HS-27A (cell line): ENCODE measurements around the gene KCNE1.

Experiments
- DNase-seq: peaks from one replicate; pipeline ENCODE4 v3.0.0-alpha.2; 2012; ENCODE audit warnings: low read depth, missing footprints

KCNE1 gene

DNA sequence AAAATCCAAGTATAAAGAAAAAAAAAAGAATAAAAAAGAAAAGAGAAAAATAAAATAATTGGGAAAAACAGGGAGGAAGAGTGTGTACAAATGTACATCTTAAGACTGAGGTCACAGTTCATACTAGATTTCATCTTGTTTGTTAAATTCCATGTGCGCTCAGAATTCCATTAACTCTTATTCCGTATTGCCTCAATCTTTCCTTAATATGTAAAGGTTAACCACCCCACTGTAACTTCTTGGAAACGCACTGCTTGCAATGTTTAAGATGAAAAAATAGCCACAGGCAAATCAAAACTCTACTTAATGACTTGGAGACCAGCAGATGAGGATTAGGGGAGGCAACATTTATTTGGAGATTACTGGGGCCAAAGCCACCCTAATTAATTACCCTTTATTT, 23.9 kb upstream of the KCNE1 start:
- DNase-seq, result no peak

DNA sequence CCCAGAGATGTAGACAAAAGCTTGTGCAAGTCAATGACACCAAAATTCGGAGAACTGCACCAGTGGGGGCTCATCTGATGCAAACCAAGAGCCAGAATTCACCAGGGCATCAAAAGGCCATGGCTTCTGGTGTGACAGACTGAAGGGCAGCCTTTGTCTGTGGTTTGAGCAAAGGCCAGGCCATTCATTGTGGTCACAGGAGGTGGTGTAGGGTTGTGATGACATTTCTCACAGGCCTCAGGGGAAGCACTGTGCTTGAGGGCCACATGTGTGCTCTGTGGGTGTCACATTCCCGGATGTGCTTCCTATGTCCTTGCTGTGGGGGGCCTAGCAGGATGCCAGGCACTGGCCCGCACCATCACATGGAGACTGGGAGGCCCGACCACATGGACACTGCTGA, 22.5 kb upstream of the KCNE1 start:
- DNase-seq, result no peak

DNA sequence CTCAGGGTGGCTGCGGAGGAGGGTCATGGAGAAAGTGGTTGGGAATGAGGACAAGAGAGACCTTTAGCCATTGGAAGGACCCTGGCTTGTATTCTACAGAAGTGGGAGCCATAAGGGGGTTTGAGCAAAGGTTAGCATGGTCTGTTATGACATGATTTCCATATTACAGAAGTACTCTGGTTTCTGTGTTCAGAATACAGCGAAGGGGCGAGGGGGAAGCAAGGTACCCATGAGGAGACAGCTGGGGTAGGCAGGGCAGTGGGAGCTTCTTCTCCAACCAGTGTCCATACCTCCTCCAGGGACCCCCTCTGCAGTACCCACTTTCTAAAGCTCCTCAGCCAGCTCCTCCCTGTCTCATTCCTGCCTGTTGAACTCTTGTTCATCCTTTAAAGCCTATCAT, 21.9 kb upstream of the KCNE1 start:
- DNase-seq, result no peak

- DNase-seq, result no peak
Measured at GRCh38 chr21:34531399-34531798, 19.4 kb upstream of the KCNE1 start.

- DNase-seq, result no peak
Measured at GRCh38 chr21:34530261-34530660, 18.3 kb upstream of the KCNE1 start.

GRCh38 chr21:34528131-34528561, 16.1 kb upstream of the KCNE1 start:
- no peak for DNase-seq

DNA sequence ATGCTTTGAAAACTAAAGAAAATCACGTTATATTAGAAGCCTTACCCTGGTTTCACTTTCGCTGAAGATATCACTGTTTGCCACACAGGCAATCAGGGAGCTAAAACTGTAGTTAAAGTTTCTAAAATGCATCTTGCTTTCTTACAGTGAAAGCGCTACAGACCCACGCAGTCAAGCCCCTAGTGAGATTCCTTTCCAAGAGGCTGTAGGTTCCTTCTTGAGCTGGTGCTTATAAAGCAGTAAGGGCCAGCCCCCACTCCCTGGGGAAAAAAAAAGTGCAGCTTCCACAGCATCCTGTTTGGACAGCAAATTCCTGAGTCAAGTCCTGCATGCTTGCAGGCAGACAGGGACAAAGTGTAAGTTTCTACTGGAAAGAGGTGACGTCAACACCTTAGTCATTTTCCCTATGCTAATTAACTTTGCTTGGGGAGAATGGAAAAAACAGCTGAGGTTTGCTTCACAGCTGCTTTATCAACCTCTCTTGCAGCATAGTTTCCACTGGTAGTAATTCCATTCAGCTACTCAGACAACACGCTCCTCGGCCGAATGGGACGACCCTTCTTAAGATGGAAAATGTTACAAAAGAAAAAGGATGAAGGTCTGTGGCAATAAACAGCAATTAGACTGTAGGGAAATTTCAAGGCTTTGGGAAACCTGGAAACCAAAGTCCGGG, 14.7 kb upstream of the KCNE1 start:
- DNase-seq, result peak; percentile 77

DNA sequence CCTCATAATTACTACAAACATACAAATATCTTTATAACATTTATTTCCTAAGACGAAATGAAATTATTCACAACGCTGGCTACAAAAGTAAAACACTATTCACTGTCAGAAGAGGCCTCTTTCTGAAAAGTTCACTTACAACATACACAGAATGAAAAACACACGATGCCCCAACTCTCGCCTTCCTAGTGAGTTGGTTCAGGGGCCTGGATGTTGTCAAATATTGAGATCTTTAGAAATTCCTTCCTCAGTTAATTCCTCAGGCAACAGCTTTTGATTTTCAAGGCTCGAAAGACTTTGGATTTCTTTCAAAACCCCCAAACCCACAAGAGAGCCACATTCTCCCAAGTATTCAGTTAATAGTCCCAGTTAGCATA, 14.2 kb upstream of the KCNE1 start:
- no peak for DNase-seq

DNA sequence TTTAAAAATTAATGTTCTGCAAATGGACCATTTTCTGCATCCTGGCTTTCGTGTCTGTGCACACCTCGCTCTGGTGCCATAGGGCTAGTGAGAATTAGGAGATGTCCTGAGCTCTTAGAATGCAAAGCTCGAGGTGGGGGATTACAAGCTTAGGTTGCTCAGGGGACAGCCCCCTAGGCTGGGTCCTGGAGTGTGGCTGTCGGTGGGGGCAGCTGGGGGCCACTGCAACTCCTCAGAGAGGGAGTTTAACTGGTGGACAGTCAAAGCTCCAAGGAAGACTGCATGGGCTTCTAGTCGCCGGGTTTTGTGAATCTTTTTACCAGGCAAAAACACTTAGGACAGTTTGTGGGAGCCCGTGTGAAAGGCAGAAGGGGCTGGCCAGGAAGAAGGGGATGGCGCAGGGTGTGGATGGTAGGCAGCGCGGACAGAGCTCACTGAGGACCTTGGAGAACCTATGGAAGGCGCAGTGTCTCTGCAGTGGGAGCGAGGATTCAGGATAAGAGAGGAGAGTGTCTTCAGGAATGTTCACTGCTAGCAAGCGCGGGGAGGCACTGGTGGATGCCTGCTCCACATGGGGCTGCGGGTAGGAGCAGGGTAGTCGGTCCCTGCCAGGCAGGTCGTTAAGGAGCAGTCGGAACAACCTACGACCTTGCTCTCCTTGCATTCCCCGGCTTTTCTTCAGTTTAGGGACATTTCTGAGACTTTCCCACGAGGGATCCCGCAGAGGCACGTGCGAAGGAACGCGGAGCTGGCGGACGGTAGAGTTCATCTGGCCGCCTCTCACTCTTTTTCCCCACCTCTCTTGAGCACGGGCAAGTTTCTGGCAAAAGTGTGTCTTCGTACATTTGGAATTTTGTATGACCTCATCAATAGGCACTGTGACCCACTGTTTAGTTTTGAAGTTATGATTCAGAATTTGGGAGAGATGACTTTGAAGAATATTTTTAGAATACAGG, 12.9 kb upstream of the KCNE1 start:
- no peak for DNase-seq

DNA sequence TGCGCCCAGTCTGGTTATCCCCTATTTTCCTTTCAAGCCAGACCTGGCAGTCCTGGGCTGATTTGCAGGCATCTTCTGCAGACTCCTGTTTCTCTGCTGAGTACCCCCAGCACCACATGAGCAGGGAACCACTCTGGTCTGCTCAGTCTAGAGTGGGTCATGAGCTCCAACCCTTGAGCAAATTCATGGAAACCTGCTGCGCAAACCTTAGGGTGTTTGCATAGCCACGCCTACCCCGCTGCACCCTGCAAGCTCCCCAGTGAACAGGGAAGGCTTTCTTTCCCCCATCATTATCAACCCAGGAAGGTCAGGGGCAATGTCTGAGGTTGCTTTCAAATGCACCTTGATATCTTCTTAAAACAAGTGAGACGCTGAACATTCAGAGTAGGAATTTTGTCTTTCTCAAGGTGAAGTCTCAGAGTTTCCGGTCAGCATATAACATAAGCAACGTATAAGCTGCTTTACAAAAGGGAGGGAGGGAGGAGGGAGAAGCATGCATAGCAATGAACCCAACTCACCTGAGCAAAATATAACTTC, 11.1 kb upstream of the KCNE1 start:
- DNase-seq, result no peak

GRCh38 chr21:34522284-34522683, 10.3 kb upstream of the KCNE1 start:
- DNase-seq, result no peak

DNA sequence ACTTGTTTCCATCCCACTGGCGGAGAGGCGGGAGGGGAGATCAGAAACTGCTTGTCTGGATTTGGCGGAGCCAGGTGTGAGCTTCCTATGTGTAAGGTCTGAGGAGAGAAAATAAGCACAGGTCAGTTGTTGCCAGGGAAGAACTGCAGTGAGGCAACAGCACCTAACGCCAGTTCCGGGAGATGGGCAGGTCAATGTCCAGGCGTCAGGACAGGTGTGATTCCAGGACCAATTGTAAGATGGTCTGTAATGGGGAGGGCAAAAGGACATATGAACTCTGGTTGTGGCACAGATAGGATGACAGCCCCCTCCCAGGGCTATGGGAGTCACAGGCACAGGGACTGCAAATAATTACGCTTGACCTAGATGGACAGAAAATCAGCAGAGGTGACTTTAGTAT, 9.6 kb upstream of the KCNE1 start:
- DNase-seq, result no peak

DNA sequence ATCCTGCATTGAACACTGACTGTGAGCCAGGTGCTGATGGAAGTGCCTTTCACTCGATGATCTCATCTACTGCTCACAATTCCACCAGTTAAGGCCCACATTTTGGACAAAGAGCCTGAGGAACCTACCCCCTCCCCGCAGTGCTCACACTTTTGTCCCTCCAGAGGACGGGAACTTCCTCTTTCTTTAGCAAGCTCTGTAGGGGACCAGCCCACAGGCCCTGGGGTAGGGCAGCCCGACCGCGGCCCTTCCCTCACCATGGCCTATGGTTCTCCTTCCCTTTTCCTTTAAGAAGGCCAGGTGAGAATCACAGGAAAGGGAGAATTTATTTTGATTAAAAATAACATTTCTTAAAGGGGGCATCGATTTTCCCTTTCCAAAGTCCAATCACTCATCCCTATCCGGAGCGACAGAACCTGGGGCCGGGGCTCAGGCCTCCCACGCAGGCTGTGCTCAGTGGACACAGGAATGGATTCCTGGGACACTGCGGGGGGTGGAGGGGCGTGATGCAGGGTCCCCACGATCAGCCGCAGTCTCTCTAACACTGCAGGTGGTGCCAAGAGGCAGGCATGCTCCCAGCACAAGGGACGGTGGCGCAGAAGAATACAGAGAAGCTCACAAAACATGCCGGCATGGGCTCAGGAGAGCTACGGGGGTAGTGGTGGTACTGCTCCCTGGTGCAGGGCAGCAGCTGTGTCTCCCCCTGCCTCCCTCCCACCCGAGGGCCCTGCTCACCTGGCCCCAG, 8.9 kb upstream of the KCNE1 start:
- no peak for DNase-seq

DNA sequence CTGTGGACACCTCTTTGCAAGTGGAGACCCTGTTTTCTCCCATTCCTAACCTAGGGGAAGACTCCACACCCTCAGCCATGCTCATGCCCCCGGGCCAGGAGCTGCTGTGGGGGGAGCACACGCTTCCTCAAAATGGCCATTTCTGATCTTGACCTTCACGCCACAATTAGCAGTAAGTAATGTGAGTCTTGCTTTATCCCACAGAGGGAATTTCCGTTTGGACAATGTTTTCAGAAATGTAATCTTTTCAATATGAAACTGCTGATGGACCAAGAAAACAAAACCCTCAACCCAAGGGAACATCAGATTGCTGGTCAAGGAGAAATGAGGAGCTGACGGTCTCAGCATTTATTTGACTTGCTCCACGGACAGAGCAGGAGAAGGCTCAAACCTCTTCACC, 8.3 kb upstream of the KCNE1 start:
- DNase-seq, result no peak

DNA sequence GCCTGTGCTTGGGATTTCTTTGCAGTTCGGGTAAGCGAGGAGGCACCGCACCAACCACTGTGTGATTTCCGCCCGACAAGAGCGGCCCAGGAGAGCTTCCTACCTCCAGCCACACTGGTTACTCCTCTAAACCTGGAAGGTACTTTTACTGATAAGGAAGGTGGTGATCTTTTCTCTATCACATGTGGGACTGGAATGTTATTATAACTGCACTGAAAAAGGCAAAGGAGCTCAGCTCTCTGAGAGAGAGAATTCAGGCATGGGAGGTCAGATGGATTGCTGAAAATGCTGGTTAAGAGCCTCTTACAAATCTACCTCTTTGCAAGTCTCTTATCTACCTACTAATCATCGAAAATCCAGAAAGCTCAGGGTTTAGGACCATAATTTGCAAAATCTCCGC, 7.7 kb upstream of the KCNE1 start:
- DNase-seq, result no peak

- no peak for DNase-seq
Measured at GRCh38 chr21:34519016-34519415, 7.0 kb upstream of the KCNE1 start.

DNA sequence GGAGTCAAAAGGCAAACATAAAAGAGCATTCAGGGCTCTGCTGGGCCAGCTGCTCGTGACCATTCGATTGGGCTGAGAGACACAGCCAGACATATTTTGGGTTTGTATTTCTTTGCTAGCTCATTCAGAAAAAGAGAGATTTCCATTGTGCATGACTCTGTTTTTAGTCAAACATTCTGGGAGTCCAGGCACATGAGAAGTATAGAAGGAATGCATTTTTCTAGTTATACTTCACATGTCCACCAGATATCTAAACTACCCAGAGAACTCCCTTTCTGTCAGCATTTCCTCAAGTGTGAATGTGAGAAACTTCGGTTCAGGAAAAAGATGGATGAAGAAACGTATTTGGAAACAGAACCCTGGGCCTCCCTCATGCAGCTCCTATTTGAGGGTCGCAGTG, 6.3 kb upstream of the KCNE1 start:
- no peak for DNase-seq

- DNase-seq, result no peak
Measured at GRCh38 chr21:34517491-34518245, 5.7 kb upstream of the KCNE1 start.

DNA sequence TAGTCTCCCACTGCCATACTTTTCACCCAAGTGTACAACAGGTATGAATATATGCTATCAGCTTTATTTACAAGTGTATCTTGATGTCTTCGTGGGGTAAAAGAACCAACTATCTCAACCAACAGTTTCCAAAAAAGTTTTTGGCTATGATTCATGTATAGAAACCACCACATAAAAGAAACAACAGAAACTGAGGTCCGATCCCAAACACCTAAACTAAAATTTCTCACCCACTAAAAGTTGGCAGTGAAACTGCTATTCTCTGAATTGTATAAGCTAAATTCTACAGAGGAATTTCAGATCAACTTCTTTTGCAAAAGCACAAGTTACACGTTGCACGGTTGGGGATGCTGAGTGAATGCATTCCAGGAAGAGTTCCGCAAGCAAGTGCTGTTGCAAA, 5.0 kb upstream of the KCNE1 start:
- no peak for DNase-seq

GRCh38 chr21:34514576-34515115, 2.6 kb upstream of the KCNE1 start:
- DNase-seq, result no peak

- no peak for DNase-seq
Measured at GRCh38 chr21:34513129-34513675, 1.2 kb upstream of the KCNE1 start.
